ENCODE data around the gene TMTC2.

Gene TMTC2

GRCh38 chr12:82886671-82887340 is 200.1 kb downstream of the TMTC2 start:
- no peaks in the 10 kb centered on the region for H3K9me3 Mint-ChIP-seq

GRCh38 chr12:82893896-82894295 is 207.2 kb downstream of the TMTC2 start:
- H3K4me3 Mint-ChIP-seq, result no peak overlapping the region
- H3K36me3 Mint-ChIP-seq, result no peaks in the 10 kb centered on the region
- H3K27me3 Mint-ChIP-seq, result peaks cover 2% of the 10 kb centered on the region

More at GRCh38 chr12:82886671-82887340, 200.1 kb downstream of the TMTC2 start:
- H3K27ac Mint-ChIP-seq, result no peak overlapping the region
- no peaks in the 10 kb centered on the region for H3K36me3 Mint-ChIP-seq
- H3K4me1 Mint-ChIP-seq, result no peaks in the 10 kb centered on the region
- H3K4me3 Mint-ChIP-seq, result no peak overlapping the region
- no peaks in the 10 kb centered on the region for H3K27me3 Mint-ChIP-seq

DNA sequence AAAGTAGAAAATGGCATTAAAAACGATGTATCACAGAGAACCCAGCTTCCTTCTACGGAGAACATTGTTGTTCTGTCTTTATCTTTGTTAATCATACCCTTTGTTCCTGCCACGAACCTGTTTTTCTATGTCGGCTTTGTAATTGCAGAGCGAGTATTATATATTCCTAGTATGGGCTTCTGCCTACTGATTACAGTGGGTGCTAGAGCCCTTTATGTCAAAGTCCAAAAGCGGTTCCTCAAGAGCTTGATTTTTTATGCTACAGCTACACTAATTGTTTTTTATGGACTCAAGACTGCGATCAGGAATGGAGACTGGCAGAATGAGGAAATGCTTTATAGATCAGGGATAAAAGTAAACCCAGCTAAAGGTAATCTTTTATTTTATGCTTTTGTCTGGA is 209.6 kb downstream of the TMTC2 start:
- no peaks in the 10 kb centered on the region for H3K36me3 Mint-ChIP-seq
- no peaks in the 10 kb centered on the region for H3K9me3 Mint-ChIP-seq
- H3K4me3 Mint-ChIP-seq, result no peak overlapping the region
- H3K27ac Mint-ChIP-seq, result no peak overlapping the region
- peaks cover 2% of the 10 kb centered on the region for H3K27me3 Mint-ChIP-seq
- no peaks in the 10 kb centered on the region for H3K4me1 Mint-ChIP-seq

More at GRCh38 chr12:82893896-82894295, 207.2 kb downstream of the TMTC2 start:
- Mint-ChIP-seq H3K27ac (no peak overlapping the region), H3K4me1 (no peaks in the 10 kb centered on the region), H3K9me3 (no peaks in the 10 kb centered on the region)

DNA sequence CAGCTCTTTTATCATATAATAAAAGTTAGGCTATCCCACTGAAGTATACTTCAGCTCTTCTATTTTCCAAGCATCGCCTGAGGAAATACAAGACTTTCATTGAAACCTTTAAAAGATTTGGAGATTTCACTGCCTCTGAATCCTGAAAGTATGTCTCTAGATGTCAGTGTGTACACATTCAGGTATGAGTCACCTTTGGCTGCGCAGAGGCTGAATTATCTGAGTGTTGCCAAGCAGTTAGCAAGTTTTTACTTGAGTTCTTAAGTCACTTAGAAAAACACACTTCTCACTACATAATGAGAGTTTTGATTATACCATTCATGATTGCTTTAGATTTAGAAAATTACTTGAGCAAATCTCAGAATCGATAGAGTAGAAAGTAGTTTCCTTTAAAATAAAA is 210.3 kb downstream of the TMTC2 start:
- no peaks in the 10 kb centered on the region for H3K4me1 Mint-ChIP-seq
- H3K9me3 Mint-ChIP-seq, result no peaks in the 10 kb centered on the region
- H3K27ac Mint-ChIP-seq, result no peak overlapping the region
- H3K4me3 Mint-ChIP-seq, result no peak overlapping the region
- peaks cover 2% of the 10 kb centered on the region for H3K27me3 Mint-ChIP-seq
- H3K36me3 Mint-ChIP-seq, result no peaks in the 10 kb centered on the region

- Mint-ChIP-seq H3K4me3 (no peak overlapping the region), H3K27me3 (no peaks in the 10 kb centered on the region), H3K4me1 (no peaks in the 10 kb centered on the region), H3K27ac (no peak overlapping the region), H3K36me3 (no peaks in the 10 kb centered on the region), H3K9me3 (no peaks in the 10 kb centered on the region)
These were observed 211.7 kb downstream of the TMTC2 start for GRCh38 chr12:82898441-82898840.

GRCh38 chr12:82904219-82904790 is 217.6 kb downstream of the TMTC2 start:
- no peak overlapping the region for H3K27ac Mint-ChIP-seq
- H3K36me3 Mint-ChIP-seq, result no peaks in the 10 kb centered on the region
- no peaks in the 10 kb centered on the region for H3K27me3 Mint-ChIP-seq

DNA sequence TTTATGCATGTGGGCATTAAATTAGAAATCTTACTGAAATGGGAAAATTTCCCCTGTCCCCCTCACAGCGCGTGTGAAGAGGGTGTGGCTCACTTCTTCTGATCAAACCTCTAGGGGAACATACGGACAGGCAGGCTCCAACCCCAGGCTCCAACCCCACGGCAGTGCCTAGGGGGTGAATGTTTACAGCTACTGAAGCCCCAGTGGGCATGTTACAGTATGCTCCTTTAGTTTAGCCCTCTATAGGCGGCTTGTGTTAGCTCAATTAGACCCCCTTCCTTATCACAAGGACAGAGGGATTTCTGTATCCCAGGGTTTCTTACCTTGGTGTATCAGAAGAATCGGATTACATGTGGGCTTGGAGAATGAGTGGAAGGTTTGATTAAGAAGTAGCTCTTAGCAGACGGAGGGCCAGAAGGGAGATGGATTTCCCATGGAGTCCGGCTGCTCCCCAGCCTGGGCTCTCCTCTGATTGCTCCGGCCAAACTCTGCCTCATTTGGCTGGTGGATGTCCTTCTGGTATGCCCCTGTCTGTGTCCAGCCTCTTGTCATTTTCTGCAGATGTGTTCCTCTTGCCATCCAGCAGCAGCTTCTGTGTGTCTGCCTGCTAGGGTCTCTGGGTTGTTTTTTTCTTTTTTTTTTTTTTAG is 223.7 kb downstream of the TMTC2 start:
- H3K27me3 Mint-ChIP-seq, result no peaks in the 10 kb centered on the region
- H3K36me3 Mint-ChIP-seq, result no peaks in the 10 kb centered on the region
- no peaks in the 10 kb centered on the region for H3K4me1 Mint-ChIP-seq
- H3K4me3 Mint-ChIP-seq, result no peak overlapping the region
- H3K9me3 Mint-ChIP-seq, result no peaks in the 10 kb centered on the region
- no peak overlapping the region for H3K27ac Mint-ChIP-seq

More at GRCh38 chr12:82904219-82904790, 217.6 kb downstream of the TMTC2 start:
- Mint-ChIP-seq H3K9me3 (no peaks in the 10 kb centered on the region), H3K4me1 (no peaks in the 10 kb centered on the region), H3K4me3 (no peak overlapping the region)

DNA sequence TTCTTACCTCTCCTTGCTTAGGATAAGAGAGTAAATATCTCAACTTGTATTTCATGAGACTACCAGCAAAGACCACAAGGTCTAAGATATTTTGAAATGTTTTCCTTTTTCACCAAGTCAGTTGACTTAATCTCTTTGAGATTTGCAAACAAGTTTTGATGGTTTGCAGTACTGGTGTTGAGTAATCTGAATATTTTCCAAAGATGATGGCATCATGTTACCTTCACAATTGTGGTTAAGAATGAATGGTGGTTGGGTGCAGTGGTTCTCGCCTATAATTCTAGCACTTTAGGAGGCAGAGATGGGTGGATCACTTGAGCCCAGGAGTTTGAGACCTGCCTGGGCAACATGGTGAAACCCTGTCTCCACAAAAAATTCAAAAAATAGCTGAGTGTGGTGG is 225.7 kb downstream of the TMTC2 start:
- no peaks in the 10 kb centered on the region for H3K27me3 Mint-ChIP-seq
- no peak overlapping the region for H3K27ac Mint-ChIP-seq
- no peak overlapping the region for H3K4me3 Mint-ChIP-seq

GRCh38 chr12:82919388-82920054 is 232.8 kb downstream of the TMTC2 start:
- Mint-ChIP-seq H3K27me3 (no peaks in the 10 kb centered on the region), H3K27ac (no peak overlapping the region), H3K36me3 (no peaks in the 10 kb centered on the region), H3K4me3 (no peak overlapping the region), H3K9me3 (no peaks in the 10 kb centered on the region), H3K4me1 (no peaks in the 10 kb centered on the region)

More for the DNA sequence above, 225.7 kb downstream of the TMTC2 start:
- Mint-ChIP-seq H3K36me3 (no peaks in the 10 kb centered on the region), H3K4me1 (no peaks in the 10 kb centered on the region), H3K9me3 (no peaks in the 10 kb centered on the region)

GRCh38 chr12:82923935-82924334 is 237.2 kb downstream of the TMTC2 start:
- Mint-ChIP-seq H3K4me3 (no peak overlapping the region), H3K36me3 (no peaks in the 10 kb centered on the region), H3K27ac (no peak overlapping the region), H3K4me1 (no peaks in the 10 kb centered on the region), H3K9me3 (no peaks in the 10 kb centered on the region), H3K27me3 (no peaks in the 10 kb centered on the region)

GRCh38 chr12:82926630-82927029 is 239.9 kb downstream of the TMTC2 start:
- H3K36me3 Mint-ChIP-seq, result no peaks in the 10 kb centered on the region
- H3K4me1 Mint-ChIP-seq, result no peaks in the 10 kb centered on the region
- no peak overlapping the region for H3K27ac Mint-ChIP-seq
- no peaks in the 10 kb centered on the region for H3K27me3 Mint-ChIP-seq
- no peaks in the 10 kb centered on the region for H3K9me3 Mint-ChIP-seq
- H3K4me3 Mint-ChIP-seq, result no peak overlapping the region

GRCh38 chr12:82930301-82930700 is 243.6 kb downstream of the TMTC2 start:
- Mint-ChIP-seq H3K4me3 (no peak overlapping the region), H3K9me3 (no peaks in the 10 kb centered on the region), H3K27ac (no peak overlapping the region), H3K36me3 (no peaks in the 10 kb centered on the region), H3K27me3 (no peaks in the 10 kb centered on the region), H3K4me1 (no peaks in the 10 kb centered on the region)

- Mint-ChIP-seq H3K27me3 (no peaks in the 10 kb centered on the region), H3K4me3 (no peak overlapping the region), H3K36me3 (no peaks in the 10 kb centered on the region), H3K9me3 (no peaks in the 10 kb centered on the region), H3K4me1 (no peaks in the 10 kb centered on the region), H3K27ac (no peak overlapping the region)
These were observed 244.8 kb downstream of the TMTC2 start for GRCh38 chr12:82931349-82932116.

- H3K36me3 Mint-ChIP-seq, result no peaks in the 10 kb centered on the region
- no peaks in the 10 kb centered on the region for H3K4me1 Mint-ChIP-seq
- H3K27ac Mint-ChIP-seq, result no peak overlapping the region
- H3K4me3 Mint-ChIP-seq, result no peak overlapping the region
- no peaks in the 10 kb centered on the region for H3K27me3 Mint-ChIP-seq
- H3K9me3 Mint-ChIP-seq, result no peaks in the 10 kb centered on the region
These were observed 250.4 kb downstream of the TMTC2 start for GRCh38 chr12:82937151-82937550.

- H3K4me3 Mint-ChIP-seq, result no peak overlapping the region
- no peaks in the 10 kb centered on the region for H3K27me3 Mint-ChIP-seq
- no peaks in the 10 kb centered on the region for H3K4me1 Mint-ChIP-seq
- no peaks in the 10 kb centered on the region for H3K36me3 Mint-ChIP-seq
- H3K9me3 Mint-ChIP-seq, result no peaks in the 10 kb centered on the region
- no peak overlapping the region for H3K27ac Mint-ChIP-seq
These were observed 255.8 kb downstream of the TMTC2 start for GRCh38 chr12:82942521-82942920.
